Measurements from ENCODE around the gene SMIM17. TPM values are rescaled to one million over a fixed set of nuclear protein-coding genes. Genes with fewer than 3 reads are reported as not detected.

SMIM17 gene
- total RNA-seq, 1 experiment from 2014 or later = 0.28 TPM

GRCh38 chr19:56670961-56671612, 28.1 kb downstream of the SMIM17 start:
- H3K27ac ChIP-seq (ENCODE audit: insufficient read length, low read depth, low read length) = no peak overlapping the region
- peaks cover 85 to 88% of the 10 kb centered on the region in 2 experiments for H3K9me3 Mint-ChIP-seq

More at GRCh38 chr19:56670961-56671612, 28.1 kb downstream of the SMIM17 start:
- Histone ChIP-seq H3K9me3 (ENCODE audit: control insufficient read depth, low read depth, low read length) (peaks cover 61% of the 10 kb centered on the region), H2AK5ac (ENCODE audit: insufficient read length, low read length) (no peak overlapping the region), H2AFZ (ENCODE audit: low read length) (no peak overlapping the region), H2BK20ac (ENCODE audit: low read depth, low read length, poor library complexity, severe bottlenecking) (no peak overlapping the region), H4K8ac (replicated peaks; ENCODE audit: insufficient read length, low read depth, low read length) (no peak overlapping the region), H3K4ac (ENCODE audit: low read depth, low read length) (no peak overlapping the region), H3T11ph (ENCODE audit: low read length) (no peak overlapping the region), H2BK120ac (ENCODE audit: low read depth, low read length, poor library complexity, severe bottlenecking) (no peak overlapping the region), H3K14ac (ENCODE audit: insufficient read depth, low read length) (no peak overlapping the region), H2BK12ac (ENCODE audit: insufficient read length, low read depth, low read length) (no peak overlapping the region), H4K91ac (ENCODE audit: insufficient read length, low read depth, low read length) (no peak overlapping the region), H3K4me1 (ENCODE audit: insufficient read depth, low read length) (no peaks in the 10 kb centered on the region), H4K5ac (ENCODE audit: insufficient read length, low read depth, low read length) (no peak overlapping the region), H3K56ac (ENCODE audit: insufficient read length, low read depth, low read length) (no peak overlapping the region), H3K79me2 (ENCODE audit: insufficient read depth, low read length) (no peaks in the 10 kb centered on the region; the same call in 1 of the 2 replicates), H2BK5ac (ENCODE audit: insufficient read length, low read length) (no peak overlapping the region), H3K18ac (ENCODE audit: insufficient read length, low read depth, low read length) (no peak overlapping the region), H3K23me2 (ENCODE audit: insufficient read length, low read depth, low read length, poor library complexity, severe bottlenecking) (peaks cover 3% of the 10 kb centered on the region), H3K79me1 (ENCODE audit: insufficient read depth, low read depth, low read length, poor library complexity, severe bottlenecking) (no peaks in the 10 kb centered on the region), H4K20me1 (ENCODE audit: control insufficient read depth, insufficient read depth, insufficient read length) (no peaks in the 10 kb centered on the region), H3K4me2 (ENCODE audit: insufficient read depth, insufficient read length, low read length) (peak overlapping the region; percentile 43), H3K23ac (ENCODE audit: insufficient read length, low read depth, low read length) (no peak overlapping the region), H2BK15ac (ENCODE audit: low read depth, low read length) (no peak overlapping the region), H3K9ac (ENCODE audit: extremely low read depth, insufficient read length, low read length) (peak overlapping the region; percentile 38), H3K27me3 (ENCODE audit: insufficient read depth, low read length) (no peaks in the 10 kb centered on the region)
- no peaks in the 10 kb centered on the region for H3K4me1 Mint-ChIP-seq
- peak overlapping the region in 1 of 2 experiments; percentile 55; a peak in 2 of 5 replicates for H3K4me3 Mint-ChIP-seq
- peaks cover 3% of the 10 kb centered on the region for H3K27me3 Mint-ChIP-seq (ENCODE audit: low read depth)
- TF ChIP-seq CTCF (conservative IDR thresholded peaks at IDR 0.05) = no peak
- no peak overlapping the region for H3K27ac Mint-ChIP-seq
- no CpG with 5 or more reads among the region's 35 CpGs for WGBS (ENCODE audit: extremely low coverage, insufficient read length, low lambda C conversion rate)
- peaks cover 15 to 16% (median 15%) of the 10 kb centered on the region in 3 experiments; a peak in 6 of 7 replicates for H3K36me3 Mint-ChIP-seq (ENCODE audit: insufficient read depth in 1 of 3, low read depth in 3 of 3)
- no peak for DNase-seq
